Measurements from ENCODE around the gene KIAA0232. TPM values are rescaled to one million over a fixed set of nuclear protein-coding genes. Genes with fewer than 3 reads are reported as not detected.

Gene KIAA0232, protein sequence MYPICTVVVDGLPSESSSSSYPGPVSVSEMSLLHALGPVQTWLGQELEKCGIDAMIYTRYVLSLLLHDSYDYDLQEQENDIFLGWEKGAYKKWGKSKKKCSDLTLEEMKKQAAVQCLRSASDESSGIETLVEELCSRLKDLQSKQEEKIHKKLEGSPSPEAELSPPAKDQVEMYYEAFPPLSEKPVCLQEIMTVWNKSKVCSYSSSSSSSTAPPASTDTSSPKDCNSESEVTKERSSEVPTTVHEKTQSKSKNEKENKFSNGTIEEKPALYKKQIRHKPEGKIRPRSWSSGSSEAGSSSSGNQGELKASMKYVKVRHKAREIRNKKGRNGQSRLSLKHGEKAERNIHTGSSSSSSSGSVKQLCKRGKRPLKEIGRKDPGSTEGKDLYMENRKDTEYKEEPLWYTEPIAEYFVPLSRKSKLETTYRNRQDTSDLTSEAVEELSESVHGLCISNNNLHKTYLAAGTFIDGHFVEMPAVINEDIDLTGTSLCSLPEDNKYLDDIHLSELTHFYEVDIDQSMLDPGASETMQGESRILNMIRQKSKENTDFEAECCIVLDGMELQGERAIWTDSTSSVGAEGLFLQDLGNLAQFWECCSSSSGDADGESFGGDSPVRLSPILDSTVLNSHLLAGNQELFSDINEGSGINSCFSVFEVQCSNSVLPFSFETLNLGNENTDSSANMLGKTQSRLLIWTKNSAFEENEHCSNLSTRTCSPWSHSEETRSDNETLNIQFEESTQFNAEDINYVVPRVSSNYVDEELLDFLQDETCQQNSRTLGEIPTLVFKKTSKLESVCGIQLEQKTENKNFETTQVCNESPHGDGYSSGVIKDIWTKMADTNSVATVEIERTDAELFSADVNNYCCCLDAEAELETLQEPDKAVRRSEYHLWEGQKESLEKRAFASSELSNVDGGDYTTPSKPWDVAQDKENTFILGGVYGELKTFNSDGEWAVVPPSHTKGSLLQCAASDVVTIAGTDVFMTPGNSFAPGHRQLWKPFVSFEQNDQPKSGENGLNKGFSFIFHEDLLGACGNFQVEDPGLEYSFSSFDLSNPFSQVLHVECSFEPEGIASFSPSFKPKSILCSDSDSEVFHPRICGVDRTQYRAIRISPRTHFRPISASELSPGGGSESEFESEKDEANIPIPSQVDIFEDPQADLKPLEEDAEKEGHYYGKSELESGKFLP (N-terminal part only)
- 10.0 to 15.1 TPM (median 12.6 TPM) in 5 replicates for total RNA-seq (2022; extraction: Qiagen RNA extraction)

DNA sequence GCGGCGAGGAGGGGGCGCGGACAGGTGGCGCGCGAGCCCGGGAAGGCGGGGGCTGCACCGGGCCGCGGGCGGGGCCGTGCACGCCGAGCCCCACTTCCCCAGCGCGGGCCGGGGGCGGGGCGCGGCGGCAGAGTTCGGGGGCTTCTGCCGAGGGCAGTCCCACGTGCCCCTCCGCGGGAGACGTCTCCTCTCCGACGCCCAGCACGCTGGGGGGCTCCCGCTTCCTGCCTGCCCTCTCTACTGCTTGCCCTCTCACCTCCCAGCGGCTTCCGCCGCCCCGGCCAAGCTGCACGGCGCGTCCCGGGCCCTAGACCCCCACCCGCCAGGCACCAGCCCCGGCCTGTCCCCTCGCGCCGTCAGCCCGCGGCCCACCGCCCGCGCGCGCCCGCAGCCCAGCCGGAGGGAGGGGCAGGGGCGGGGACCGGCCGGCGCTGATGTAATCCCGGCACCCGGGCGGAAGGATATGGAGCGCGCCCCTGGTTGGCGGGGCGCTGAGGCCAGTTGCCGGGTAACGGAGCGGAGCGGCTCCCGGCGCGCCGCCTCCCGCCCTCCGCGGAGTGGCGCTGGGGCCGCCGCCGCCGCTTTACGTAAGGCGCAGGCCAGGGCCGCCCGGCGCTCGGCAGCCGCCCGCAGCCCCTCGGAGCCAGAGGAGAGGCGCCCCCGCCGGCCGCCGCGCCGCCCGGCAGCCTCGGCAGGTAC lies at the start of gene KIAA0232:
TSS of gene KIAA0232 (plus strand) at position 581 of the 699 bp plus-strand sequence. CDS start 41,727 bp downstream, outside the sequence.

DNA sequence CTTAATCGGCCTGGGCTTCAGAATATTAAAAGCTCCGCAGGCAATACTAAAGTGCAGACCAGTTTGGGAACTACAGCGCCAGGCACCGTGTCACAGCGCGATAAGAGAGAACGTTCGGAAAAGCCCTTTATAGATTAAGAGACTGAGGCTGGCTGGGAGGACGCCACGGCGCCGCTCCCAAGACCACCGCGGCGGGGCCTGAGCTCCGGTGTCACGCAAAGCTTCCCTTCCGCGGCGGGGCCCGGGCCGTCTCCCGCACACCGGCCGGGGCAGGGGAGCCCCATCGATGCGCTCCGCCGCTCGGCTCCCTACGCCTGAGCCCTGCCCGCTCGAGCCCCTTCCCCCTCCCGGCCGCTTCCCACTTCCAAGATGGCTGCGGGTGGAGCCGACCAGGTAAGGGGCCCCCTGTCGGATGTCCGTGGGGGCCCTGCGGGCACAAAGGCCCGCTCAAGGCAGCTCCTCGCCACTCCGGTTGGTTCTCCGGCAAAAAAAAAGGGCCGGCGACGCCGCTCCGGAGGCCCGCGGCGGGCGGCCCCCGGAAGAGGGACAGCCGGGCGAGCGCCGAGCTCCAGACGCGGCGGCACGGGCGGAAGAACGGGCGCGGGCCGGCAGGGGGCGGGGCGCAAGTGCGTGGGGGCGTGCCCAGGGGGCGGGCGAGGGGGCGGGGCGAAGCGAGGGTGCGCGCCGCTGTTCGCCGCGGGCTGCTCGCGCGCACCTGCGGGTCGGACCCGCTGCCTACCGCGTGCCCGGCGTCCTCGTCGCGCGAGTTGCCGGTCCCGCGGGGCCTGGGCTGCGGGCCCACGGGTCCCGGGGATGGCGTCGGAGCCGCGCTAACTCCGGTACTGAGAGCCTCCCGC lies 126.8 kb downstream of the KIAA0232 start, which contains the start of gene TBC1D14:
TSS of gene TBC1D14 (plus strand) at position 714 of the 857 bp plus-strand sequence. CDS start 13,564 bp downstream, outside the sequence.

Other genes with a start within 250 kb of the KIAA0232 start
- gene MAN2B2, start 207.5 kb upstream of the KIAA0232 start, total RNA-seq (2022; extraction: Qiagen RNA extraction) = 8.4 to 11.0 TPM (median 9.6 TPM) in 5 replicates
- 250 to 265 TPM (median 257 TPM) in 5 replicates for gene MRFAP1, start 142.0 kb upstream of the KIAA0232 start, total RNA-seq (2022; extraction: Qiagen RNA extraction)
- gene S100P, start 88.8 kb upstream of the KIAA0232 start, total RNA-seq (2022; extraction: Qiagen RNA extraction) = 54.2 to 116 TPM (median 104 TPM) in 5 replicates
- 32.2 to 34.7 TPM (median 33.5 TPM) in 5 replicates for gene MRFAP1L1, start 72.9 kb upstream of the KIAA0232 start, total RNA-seq (2022; extraction: Qiagen RNA extraction)
- 13.5 to 18.5 TPM (median 17.4 TPM) in 5 replicates for gene BLOC1S4, start 66.6 kb upstream of the KIAA0232 start, total RNA-seq (2022; extraction: Qiagen RNA extraction)
- gene TBC1D14, start 127.1 kb downstream of the KIAA0232 start, total RNA-seq (2022; extraction: Qiagen RNA extraction) = 31.5 to 40.1 TPM (median 36.5 TPM) in 5 replicates

All from A549 treated with Mapracorat at 1 μM for 4 hours (cell line).